ENCODE results near the gene PRR12.

DNA sequence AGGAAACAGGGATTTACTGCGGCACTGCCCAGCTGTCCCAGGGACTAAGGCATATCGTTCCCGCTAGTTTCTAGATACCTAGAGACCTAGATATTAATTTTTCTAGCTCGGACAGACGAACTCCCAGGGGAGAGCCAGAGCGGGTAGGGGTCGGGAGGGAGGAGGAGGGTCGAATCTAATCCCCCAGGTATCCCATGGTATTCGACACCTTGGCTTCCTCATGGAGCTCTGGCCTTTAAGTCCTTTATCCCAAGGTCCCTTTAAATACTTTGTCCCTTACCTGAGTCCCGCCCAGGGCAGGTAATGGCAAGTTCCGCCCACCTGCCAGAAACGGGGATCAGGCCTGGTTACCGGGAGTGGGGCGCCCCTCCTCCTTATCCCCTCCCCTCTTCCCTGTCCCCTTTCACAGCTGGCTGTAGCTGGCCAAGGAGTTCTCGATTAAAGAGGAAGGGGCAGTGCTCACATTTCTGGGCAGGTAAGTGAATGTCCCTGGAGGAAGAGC is 9.9 kb upstream of the PRR12 start, which contains the start of gene PRRG2:
- TF ChIP-seq, protein P1, sequence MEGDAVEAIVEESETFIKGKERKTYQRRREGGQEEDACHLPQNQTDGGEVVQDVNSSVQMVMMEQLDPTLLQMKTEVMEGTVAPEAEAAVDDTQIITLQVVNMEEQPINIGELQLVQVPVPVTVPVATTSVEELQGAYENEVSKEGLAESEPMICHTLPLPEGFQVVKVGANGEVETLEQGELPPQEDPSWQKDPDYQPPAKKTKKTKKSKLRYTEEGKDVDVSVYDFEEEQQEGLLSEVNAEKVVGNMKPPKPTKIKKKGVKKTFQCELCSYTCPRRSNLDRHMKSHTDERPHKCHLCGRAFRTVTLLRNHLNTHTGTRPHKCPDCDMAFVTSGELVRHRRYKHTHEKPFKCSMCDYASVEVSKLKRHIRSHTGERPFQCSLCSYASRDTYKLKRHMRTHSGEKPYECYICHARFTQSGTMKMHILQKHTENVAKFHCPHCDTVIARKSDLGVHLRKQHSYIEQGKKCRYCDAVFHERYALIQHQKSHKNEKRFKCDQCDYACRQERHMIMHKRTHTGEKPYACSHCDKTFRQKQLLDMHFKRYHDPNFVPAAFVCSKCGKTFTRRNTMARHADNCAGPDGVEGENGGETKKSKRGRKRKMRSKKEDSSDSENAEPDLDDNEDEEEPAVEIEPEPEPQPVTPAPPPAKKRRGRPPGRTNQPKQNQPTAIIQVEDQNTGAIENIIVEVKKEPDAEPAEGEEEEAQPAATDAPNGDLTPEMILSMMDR (IDR thresholded peaks at IDR 0.05 in 8 of 11, conservative IDR thresholded peaks at IDR 0.05 in 3 of 11): no peak
- no peak for TF ChIP-seq POLR2A (IDR thresholded peaks at IDR 0.05)
